ENCODE results near the gene CCT6B.
"Not testable (repeated sequence)": the region's sequence is repeated elsewhere in the genome, so short reads cannot be mapped to it uniquely, and the experiment has no call there.

The CCT6B gene

DNA sequence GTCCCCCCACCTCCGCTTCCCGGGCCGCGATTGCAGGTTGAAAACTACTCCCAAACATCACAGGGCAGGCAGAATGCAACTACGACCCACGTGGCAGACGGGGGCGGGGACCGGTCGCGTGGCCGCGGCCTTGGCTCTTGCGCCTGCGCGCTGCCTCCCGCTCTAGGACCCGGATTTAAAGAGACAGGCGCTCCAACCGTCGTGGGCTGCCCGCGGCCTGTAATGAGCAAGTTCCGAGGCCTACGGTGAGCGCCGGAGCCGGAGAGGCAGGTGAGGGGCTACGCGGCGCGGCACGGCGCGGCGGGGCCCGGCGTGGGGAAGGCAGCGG, 19.1 kb upstream of the CCT6B start, which contains the start of gene LIG3:
TSS of gene LIG3 (plus strand) at position 160 of the 328 bp plus-strand sequence. CDS start 2,494 bp downstream, outside the sequence.
- DNase-seq: peak; percentile 89

DNA sequence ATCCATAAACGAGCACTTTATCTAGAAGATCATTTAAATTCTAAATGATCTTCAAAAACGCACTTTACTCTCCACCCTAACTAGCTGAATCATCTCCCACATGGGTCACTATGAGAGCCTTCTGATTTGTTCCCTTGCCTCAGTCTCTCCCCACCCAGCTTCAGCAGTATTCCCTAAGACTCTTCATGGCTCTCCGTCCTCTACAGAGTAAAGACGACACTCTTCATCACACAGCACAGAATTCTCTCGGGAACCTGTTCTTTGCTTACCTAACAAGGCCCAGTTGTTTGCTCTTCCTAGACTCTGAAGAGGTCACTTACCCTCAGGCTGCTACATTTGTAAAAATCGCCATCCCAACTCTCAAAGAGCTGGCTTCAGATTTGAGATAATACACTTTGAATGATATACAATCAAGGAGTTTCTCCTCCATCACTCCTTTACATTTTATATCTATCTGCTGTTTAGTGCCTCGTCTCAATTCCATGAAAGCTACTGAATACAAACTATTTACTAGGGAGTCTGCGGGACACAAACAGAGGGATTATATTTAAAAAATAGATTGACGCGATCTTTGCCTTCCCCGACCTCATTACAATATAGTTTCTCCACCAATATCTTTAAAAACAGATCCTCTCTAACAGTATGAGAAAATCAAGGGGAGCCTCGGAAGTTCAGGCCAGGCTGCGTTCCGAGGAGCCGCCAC, 18.5 kb upstream of the CCT6B start:
- peak; percentile 10 for DNase-seq

DNA sequence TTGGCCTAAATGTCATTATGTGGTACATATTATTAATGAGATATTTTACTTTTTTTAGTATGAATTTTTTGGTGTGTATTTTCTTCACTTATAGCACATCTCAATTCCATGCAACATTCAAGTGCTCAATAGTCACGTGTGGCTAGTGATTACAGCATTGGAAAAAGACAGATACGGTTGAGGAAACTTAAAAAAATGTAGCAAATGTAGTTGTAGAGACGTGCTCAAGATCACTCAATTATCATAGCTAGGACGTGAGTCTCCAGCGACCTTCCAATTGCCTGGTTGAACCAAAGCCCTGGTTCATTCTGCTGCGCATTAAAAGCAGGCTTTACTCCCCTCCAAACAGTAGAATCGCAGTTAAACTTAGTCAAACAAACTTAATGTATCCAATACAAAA, 17.9 kb upstream of the CCT6B start:
- no peak for DNase-seq

DNA sequence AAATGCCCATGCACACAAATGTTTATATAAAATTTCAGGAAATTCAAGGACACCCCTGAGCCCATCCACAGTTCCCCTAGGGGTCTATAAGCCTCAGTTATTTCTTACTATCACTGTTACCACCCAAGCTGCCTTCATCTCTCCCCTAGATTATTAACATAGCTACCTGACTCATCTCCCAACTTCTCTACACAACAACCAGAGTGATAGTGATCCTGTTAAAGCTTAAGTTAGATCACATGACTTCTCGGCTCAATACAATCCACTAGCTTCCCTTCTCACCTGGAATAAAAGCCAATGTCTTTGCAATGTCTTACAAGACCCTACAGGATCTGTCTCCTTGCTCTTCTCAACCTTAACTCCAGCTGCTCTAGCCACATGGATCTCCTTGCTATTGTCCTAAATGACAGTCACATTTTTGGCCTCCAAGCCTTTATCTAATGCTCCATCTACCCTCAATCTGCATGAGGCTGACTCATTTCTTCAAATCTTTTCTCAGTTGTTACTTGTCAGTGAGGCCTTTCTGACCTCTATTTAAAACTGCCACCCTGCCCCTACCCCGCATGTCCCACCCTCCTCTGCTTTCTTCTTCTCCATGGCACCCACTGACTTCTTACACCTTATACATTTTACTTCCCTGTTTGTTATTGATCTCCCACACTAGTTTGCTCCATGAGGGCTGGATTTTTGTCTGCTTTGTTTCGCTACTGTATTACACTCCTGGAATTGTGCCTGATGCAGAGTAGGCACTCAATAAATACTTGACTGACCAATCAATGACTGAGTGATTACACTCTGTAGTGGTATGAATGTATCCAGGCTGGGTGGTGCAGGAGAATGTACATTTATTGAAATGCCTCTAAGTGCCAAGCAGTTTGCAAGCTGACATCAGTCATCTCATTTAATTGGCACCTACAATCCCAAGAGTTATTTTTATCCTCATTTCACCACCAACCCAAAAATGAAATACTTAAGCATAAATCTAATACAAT, 13.8 kb upstream of the CCT6B start:
- DNase-seq: no peak

DNA sequence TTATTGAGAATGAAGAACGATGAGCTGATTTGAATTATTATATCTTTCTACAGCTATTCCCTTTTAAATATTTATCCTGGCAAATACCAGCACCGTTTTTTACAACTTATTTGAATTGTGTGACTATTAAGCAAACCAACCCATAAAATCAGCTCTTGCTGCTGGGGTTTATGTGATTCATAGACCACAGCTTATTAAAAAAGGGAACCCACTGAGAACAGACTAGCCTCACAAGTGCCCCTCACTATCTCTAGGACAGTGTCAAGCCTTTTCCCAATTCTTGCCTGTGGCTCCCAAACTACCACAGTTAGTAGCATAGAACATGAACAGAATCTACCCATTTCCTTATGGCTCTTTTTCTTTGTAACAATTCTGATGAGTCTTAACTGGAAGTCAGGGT, 12.9 kb upstream of the CCT6B start:
- no peak for DNase-seq

DNA sequence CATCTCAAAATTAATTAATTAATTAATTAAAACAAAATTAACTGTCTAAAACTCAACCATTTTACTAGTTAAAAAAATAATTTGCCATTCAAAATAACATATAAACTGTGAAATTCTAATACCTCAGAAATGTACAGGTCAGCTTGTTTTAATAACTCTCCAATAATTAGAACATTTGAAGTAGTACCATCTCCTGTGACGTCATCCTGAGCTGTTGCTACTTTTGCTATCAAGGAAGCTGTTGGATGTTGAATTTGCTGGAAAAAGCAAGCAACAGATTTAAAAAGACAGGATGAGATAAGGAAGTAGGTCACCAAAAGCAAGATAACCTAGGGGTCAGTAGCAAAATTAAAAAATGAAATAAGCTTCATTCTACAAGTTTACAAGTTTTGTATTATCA, 2.8 kb downstream of the CCT6B start:
- no peak for DNase-seq

DNA sequence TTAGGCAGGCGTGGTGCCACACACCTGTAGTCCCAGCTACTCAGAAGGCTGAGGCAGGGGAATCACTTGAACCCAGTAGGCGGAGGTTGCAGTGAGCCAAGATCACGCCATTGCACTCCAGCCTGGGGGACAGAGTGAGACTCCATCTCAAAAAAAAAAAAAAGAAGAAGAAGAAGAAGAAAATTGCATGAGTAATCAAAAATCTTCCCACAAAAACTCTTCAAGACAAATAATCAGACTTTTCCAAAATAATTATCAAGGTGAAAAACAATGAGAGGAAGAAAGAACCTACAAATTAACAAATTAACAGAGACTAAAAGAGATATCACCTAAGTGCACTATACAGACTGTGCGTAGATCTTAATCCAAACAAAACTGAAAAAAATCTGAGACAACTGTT, 10.5 kb downstream of the CCT6B start:
- DNase-seq: not testable (repeated sequence)

DNA sequence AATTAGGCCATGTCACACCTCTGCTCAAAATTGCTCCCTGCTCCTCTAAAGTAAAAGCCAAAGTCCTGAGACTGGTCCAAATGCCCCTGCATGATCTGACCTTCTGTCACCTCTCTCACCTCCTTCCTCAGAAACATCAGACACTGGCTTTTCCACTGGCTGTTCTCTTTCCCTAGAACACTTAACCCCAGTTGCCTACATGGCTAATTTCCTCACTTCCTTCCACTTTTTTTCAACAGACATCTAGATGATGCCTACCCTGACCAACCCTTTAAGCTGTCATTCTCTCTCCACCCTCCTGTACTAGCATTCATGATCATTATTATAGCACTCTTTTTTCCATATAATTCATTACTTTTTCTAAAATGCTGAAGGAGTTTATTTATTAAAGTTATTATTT, 31.0 kb downstream of the CCT6B start:
- no peak for DNase-seq

DNA sequence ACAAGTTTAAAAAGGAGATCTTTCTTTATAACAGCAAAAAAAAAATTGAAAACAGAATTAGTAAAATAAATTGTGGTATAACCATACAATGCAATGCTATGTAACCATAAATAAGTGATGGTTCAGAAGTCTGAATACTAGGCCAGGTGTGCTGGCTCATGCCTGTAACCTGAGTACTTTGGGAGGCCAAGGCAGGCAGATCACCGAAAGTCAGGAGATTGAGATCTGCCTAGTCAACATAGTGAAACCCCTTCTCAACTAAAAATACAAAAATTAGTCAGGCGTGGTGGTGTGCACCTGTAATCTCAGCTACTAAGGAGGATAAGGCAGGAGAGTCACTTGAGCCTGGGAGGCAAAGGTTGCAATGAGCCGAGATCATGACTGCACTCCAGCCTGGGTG, 34.6 kb downstream of the CCT6B start:
- DNase-seq: no peak

DNA sequence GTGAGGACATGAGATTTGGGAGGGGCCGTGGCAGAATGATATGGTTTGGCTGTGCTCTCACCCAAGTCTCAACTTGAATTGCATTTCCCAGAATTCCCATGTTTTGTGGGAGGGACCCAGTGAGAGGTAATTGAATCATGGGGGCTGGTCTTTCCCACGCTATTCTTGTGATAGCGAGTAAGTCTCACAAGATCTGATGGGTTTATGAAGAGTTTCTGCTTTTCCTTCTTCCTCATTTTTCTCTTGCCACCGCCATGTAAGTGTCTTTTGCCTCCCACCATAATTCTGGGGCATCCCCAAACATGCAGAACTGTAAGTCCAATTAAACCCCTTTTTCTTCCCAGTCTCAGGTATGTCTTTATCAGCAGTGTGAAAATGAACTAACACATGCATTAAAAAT, 40.6 kb downstream of the CCT6B start:
- DNase-seq: no peak

DNA sequence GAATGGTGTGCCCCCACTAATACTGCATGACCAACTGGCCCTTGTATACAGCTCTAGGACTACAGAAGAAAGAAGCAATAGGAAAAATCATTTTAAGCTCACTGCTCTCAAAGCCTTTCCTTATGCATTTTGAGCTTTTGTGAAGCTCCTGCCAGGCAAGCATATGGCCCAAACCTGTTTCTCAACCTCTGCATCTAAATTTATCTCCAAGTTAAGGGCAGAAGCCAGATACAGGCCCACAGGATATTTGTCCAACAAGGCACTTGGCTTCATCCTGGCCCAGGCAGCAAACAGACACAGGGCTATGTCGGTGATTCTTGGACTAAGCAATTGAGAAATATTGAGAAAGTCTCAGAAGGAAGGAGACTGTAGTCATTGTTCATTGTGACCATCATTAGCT, 43.9 kb downstream of the CCT6B start:
- no peak for DNase-seq

DNA sequence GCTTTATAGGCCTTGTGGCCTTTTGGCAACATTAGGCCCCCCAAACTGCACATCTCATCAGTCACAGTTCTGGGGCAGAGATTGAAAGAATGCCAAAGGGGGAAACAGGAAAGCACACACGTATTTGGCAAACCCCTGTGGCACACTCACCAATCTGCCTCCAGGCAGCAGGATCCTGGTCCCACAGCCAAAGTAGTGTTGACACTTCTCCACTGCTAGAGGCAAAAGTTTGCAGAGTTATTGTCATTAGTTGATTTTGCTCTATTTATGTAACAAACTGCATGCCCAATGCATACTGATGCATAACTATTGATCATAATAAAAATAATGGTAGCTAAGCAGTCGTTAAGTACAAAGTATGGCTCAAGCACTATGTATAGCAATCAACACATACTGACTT, 45.1 kb downstream of the CCT6B start:
- no peak for DNase-seq

DNA sequence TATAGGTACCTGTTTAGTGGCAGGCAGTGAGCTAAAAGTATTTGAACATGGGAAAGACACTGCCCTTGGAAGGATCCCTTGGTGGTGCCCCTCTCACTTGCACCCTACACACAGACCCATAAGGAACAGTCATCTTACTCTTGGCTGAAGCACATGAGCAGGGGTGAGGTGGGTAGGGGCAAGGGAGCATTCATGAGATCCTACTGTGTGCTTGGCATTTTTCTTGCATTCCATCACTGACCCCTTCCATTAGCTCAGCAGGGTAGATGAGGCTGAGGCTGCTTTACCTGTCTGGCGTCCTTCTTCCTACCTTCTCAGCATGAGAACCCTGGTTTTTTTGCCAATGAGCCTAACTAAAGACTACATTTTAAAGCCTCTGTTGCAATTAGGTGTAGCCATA, 48.3 kb downstream of the CCT6B start:
- no peak for DNase-seq

DNA sequence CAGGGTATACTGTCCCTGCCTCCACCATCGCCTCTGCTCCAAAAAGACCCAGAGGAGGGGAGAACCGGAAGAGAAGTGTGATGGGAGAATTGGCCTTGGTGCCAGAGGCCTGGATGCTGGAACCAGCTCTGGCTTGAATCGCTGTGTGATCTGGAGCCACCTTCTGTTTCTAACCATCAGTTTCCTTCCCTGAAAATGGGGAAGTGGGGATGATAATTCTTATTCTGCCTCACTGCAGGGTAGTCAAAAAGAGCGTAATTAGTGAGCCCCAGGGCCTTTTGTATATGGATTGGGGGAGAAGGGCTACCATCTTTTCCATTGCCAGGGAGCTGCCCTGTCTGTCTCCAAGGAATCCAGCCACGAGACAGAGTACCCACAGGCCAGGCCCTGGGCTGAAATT, 52.2 kb downstream of the CCT6B start:
- DNase-seq: no peak

DNA sequence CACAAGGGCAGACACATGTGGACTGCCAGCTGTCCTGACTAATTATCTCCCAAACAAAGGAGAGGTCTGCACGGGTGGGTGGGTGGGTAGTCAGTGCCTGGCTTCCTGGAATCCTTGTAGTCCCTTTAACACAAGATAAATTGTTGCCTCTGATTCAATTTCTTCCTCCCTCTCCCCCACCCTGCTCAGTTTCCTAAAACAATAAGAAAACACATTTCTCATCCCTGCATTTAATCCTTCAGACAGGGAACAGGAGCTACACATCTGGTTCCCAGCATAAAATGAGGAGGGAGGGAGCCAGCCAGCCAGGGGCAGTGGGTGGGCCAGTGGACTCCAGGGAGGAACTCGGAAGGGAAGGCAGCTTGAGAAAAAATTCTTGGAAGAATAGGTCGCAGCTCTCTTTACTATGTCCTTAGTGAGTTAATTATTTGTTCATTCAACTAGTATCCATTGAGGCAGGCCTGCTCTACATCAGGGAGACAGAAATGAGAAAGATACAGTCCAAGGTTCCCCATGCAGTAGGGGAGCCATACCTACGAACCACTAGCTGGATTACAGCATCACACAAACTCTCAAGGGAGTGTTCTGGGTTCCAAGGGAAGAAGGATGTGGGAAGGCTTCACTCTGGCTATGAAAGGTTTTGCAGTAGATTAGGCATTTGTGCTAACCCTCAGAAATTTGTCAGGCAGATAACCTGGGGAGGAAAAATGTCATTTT, 58.3 kb downstream of the CCT6B start:
- no peak for DNase-seq

DNA sequence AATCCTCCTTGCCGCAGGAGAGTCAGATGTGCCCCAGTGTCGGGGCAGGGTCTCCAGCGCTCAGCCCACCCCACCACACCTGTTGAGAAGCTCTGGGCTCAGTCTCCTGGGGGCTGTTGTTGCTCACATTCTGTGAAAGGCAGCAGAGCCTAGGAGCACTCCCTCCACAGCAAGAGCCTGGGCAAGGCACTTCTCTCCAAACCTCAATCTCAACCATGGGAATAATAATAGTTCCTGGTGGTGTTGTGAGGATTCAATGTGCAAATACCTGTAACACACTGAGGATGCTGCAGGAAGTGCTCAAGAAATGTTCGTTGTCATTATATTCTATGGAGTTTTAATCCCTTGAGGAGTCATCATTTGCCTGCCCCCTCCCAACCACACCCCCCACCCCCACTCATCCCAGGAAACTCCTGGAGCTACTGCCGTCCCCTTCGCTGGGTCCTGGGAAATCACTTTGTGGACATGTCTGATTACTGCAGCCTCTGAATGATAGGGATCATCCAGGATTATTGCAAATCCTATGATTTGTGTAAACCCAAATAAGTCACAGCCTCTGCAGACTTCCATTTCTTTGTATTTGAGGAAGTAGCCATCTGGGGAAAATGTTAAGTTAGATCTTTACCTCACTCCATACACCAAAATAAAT, 61.5 kb downstream of the CCT6B start:
- DNase-seq: no peak

DNA sequence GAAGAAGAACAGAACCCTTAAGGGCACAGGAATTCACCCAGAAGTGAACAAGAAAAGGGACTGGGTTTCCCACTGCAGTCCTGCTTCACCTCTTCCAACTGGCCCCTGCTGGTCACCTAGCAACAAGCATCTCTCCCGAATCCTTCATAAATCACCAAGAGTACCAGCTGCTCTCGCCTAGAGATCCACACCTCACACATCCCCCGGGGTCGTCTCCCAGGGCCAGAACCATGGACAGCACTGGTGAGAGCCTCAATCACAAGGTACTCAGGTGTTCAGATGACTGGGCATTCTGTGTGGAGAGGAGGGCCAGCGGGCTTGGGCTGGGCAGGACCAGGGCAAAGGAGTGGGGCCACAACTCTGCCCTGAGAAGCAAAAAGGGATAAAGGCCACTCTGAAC, 65.9 kb downstream of the CCT6B start:
- no peak for DNase-seq

DNA sequence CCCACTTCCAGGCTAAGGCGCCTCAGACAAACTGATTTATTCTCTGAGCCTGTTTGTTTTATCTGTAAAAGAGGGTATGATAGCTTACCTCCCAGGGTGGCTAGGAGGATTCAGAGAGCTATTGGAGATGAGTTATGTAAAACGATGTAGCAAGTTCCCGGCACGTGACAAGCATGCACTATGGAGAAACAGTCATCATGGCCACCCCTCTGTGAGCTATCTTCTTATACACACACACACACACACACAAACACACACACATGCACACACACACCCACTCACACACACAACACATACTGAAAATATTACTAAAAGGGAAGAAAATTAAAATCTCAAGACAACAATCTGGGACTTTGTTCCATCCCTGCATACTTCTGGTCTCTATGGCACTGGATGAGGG, 66.3 kb downstream of the CCT6B start:
- no peak for DNase-seq

DNA sequence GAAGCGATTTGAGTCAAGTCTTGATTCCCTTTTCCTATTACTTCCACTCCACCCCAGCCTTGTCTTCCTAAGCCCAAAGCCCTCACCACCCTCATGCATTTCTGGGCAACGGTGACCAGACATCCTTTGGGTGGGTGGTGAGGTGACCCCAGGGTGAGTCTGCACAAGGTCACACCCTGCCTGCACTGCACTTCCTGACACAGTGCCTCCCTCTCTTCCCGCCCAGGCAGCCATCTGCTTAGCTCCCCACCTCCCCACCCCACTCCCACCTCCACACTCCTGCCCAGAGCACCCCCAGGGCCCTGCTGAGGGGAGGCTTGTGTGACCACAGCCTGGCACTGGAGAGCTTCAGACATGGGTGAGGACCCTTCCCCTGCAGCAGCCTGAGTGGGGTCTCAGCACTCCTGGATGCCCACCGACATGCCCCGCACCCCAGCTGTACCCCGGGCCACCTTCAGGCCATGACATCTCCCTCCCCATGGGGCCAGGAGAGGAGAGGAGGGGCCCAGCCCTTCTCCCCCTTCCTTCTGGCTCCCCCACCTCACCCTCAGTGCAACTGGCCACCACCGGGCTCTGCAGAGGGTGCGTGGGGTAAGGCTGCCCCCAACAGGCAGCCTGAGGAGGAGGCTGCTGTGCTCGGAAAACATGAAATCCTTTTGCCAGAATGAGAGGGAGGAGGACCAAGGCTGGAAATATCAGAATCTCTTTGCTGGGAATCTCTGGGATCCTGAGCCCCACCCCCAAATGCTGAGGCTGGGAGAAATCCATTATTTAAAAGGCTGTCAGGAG, 68.6 kb downstream of the CCT6B start:
- peak; percentile 29 for DNase-seq

DNA sequence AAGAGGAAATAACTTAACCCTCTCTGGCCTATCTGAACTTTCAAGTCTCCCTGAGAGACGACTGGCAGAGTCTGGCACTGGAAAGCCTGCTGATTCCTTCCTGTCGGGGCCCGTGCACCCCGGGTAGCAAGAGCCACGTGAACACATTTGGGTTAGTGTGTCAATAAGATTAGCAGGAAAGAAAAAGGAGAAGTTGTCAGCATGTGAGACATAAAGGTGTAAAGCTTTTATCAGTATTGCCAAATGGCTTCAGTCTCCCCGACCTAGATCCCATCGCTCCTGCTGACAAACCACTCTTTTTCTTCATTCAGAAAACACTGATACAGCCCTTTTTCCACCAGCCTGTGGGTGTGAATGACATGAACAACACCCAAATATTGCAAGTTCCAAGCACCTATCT, 74.4 kb downstream of the CCT6B start:
- no peak for DNase-seq

DNA sequence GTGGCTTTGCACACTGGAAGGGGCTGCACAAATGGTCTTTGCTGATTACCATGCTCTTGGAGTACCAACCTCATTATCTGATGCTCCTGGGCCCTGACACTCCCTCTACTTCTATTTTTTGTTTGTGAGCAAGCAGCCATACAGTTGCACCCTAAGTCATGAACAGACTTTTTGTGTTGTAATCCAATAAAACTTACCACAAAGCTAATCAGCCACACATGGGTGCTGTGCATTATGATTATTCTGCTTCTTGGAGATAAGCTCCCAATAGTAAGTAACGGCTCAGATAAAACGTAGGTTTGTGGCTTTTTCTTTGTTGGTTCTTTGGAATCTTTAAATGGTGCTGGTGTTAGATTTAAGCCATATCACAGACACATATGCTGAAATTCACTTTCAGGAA, 76.2 kb downstream of the CCT6B start:
- DNase-seq: no peak

DNA sequence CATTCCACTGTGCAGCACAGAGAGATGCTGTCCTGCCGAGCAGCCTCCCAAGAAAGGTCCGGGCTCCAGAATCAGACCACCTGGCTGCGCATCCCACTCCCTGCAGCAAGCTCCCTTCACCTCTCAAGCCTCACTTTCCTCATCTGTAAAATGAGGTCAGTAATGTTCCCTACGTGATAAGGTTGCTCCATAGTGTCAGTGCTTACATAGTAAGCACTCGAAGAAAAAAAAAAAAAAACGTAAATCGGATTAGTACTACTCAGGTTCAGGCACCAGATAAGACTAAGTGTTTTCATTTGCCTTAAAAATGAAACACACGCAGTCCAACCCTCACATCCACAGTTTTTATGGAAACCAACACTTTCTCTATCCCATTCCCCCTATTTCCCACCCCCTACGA, 76.7 kb downstream of the CCT6B start:
- no peak for DNase-seq

Data from NCI-H1092 treated with DMSO at 0.1 percent for 48 hours (cell line).